Measurements from ENCODE around the gene PPIG.

Gene PPIG

DNA sequence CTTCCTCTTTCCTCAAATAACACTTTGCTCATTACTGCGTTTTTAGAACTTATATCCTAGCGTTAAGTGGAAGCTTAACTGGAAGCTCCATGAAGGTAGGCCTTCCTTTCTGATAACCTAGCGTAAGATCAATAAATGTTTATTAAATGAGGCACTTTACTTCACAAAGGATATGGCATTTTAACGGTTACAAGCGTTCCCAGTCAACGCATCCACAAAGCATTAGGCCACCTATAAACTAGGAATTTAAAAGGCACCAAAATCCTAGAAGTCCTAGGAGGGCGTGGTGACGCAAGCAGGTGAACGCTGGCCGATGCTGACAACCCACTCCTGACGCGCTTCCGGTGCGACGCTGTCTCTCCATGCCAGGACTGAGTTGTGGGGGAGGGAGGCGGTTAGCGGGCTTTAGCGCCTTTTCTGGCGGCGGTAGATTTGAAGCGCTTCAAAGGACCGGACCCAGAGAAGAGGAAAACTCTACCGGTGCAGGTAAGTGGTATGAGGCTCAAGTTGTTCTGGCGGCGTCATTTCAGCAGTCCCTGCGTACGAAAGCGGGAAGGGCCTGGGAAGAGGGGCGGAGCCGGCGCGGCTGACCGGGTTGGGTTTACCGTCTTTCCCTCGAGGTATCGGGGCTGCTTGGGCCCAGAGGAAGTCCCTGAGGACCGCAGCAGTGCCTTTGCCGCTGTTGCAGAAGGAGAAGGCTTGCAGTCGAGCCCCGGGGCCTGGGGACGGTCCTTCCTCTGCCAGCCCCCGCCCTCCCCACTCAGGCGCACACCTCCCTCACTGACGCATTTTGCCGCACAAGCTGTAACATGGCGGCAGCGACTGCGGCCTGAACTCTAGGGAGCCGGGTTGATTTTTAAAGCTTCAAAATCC lies at the start of gene PPIG (continued):
- TF ChIP-seq ZNF561 (tag by site-specific recombination; IDR thresholded peaks at IDR 0.05; ENCODE audit: borderline replicate concordance) (no peak), ZNF404 (tag by site-specific recombination; IDR thresholded peaks at IDR 0.05) (no peak), ZNF701 (tag by site-specific recombination; IDR thresholded peaks at IDR 0.05) (no peak), ZNF140 (tag by site-specific recombination; IDR thresholded peaks at IDR 0.05) (no peak), ZNF660 (tag by site-specific recombination; IDR thresholded peaks at IDR 0.05) (no peak), SCRT2 (tag by site-specific recombination; IDR thresholded peaks at IDR 0.05) (no peak), ZBTB1 (tag by site-specific recombination; IDR thresholded peaks at IDR 0.05) (no peak), ZNF600 (tag by site-specific recombination; IDR thresholded peaks at IDR 0.05) (peak; percentile 61; the same call in 1 of the 2 replicates), KLF9 (tag by site-specific recombination; IDR thresholded peaks at IDR 0.05; ENCODE audit: low read depth) (peak; percentile 88), ZNF292 (tag by site-specific recombination; IDR thresholded peaks at IDR 0.05; ENCODE audit: borderline replicate concordance, low read depth) (no peak), ZNF157 (tag by site-specific recombination; IDR thresholded peaks at IDR 0.05) (no peak), ZNF266 (tag by site-specific recombination; IDR thresholded peaks at IDR 0.05; ENCODE audit: low read depth) (no peak), BCL11A (tag by site-specific recombination; IDR thresholded peaks at IDR 0.05; ENCODE audit: low read depth) (no peak), ZXDB (tag by site-specific recombination; IDR thresholded peaks at IDR 0.05) (peak; percentile 91), ZNF121 (tag by site-specific recombination; IDR thresholded peaks at IDR 0.05) (no peak), ZBTB20 (tag by site-specific recombination; IDR thresholded peaks at IDR 0.05) (peak; percentile 42; the same call in 1 of the 2 replicates), KLF7 (tag by site-specific recombination; IDR thresholded peaks at IDR 0.05; ENCODE audit: borderline replicate concordance) (peak; percentile 55; the same call in 1 of the 2 replicates), ZIC2 (tag by site-specific recombination; IDR thresholded peaks at IDR 0.05) (no peak), ZNF530 (tag by site-specific recombination; IDR thresholded peaks at IDR 0.05; ENCODE audit: low read depth) (no peak), ZNF596 (tag by site-specific recombination; IDR thresholded peaks at IDR 0.05) (no peak), ZNF610 (tag by site-specific recombination; IDR thresholded peaks at IDR 0.05; ENCODE audit: borderline replicate concordance) (no peak), ZFP3 (tag by site-specific recombination; IDR thresholded peaks at IDR 0.05; ENCODE audit: low read depth) (no peak), REPIN1 (tag by site-specific recombination; IDR thresholded peaks at IDR 0.05; ENCODE audit: low read depth) (0 out of 2 replicates have a peak, but pooled peaks have one; percentile 27), ZNF560 (tag by site-specific recombination; IDR thresholded peaks at IDR 0.05; ENCODE audit: borderline replicate concordance) (no peak), ZNF211 (tag by site-specific recombination; IDR thresholded peaks at IDR 0.05; ENCODE audit: low read depth) (no peak), ZNF223 (tag by site-specific recombination; IDR thresholded peaks at IDR 0.05) (no peak), ZNF791 (tag by site-specific recombination; IDR thresholded peaks at IDR 0.05) (no peak), ZNF777 (tag by site-specific recombination; IDR thresholded peaks at IDR 0.05; ENCODE audit: borderline replicate concordance) (no peak)
- TF ChIP-seq, protein P1, sequence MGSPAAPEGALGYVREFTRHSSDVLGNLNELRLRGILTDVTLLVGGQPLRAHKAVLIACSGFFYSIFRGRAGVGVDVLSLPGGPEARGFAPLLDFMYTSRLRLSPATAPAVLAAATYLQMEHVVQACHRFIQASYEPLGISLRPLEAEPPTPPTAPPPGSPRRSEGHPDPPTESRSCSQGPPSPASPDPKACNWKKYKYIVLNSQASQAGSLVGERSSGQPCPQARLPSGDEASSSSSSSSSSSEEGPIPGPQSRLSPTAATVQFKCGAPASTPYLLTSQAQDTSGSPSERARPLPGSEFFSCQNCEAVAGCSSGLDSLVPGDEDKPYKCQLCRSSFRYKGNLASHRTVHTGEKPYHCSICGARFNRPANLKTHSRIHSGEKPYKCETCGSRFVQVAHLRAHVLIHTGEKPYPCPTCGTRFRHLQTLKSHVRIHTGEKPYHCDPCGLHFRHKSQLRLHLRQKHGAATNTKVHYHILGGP (tag by site-specific recombination; IDR thresholded peaks at IDR 0.05) = peak; percentile 94
- TF ChIP-seq, protein P2, sequence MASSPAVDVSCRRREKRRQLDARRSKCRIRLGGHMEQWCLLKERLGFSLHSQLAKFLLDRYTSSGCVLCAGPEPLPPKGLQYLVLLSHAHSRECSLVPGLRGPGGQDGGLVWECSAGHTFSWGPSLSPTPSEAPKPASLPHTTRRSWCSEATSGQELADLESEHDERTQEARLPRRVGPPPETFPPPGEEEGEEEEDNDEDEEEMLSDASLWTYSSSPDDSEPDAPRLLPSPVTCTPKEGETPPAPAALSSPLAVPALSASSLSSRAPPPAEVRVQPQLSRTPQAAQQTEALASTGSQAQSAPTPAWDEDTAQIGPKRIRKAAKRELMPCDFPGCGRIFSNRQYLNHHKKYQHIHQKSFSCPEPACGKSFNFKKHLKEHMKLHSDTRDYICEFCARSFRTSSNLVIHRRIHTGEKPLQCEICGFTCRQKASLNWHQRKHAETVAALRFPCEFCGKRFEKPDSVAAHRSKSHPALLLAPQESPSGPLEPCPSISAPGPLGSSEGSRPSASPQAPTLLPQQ (tag by site-specific recombination; IDR thresholded peaks at IDR 0.05) = peak; percentile 62; the same call in 1 of the 2 replicates
- TF ChIP-seq, protein P3, sequence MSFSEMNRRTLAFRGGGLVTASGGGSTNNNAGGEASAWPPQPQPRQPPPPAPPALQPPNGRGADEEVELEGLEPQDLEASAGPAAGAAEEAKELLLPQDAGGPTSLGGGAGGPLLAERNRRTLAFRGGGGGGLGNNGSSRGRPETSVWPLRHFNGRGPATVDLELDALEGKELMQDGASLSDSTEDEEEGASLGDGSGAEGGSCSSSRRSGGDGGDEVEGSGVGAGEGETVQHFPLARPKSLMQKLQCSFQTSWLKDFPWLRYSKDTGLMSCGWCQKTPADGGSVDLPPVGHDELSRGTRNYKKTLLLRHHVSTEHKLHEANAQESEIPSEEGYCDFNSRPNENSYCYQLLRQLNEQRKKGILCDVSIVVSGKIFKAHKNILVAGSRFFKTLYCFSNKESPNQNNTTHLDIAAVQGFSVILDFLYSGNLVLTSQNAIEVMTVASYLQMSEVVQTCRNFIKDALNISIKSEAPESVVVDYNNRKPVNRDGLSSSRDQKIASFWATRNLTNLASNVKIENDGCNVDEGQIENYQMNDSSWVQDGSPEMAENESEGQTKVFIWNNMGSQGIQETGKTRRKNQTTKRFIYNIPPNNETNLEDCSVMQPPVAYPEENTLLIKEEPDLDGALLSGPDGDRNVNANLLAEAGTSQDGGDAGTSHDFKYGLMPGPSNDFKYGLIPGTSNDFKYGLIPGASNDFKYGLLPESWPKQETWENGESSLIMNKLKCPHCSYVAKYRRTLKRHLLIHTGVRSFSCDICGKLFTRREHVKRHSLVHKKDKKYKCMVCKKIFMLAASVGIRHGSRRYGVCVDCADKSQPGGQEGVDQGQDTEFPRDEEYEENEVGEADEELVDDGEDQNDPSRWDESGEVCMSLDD (tag by site-specific recombination; IDR thresholded peaks at IDR 0.05) = no peak
- TF ChIP-seq, protein P4, sequence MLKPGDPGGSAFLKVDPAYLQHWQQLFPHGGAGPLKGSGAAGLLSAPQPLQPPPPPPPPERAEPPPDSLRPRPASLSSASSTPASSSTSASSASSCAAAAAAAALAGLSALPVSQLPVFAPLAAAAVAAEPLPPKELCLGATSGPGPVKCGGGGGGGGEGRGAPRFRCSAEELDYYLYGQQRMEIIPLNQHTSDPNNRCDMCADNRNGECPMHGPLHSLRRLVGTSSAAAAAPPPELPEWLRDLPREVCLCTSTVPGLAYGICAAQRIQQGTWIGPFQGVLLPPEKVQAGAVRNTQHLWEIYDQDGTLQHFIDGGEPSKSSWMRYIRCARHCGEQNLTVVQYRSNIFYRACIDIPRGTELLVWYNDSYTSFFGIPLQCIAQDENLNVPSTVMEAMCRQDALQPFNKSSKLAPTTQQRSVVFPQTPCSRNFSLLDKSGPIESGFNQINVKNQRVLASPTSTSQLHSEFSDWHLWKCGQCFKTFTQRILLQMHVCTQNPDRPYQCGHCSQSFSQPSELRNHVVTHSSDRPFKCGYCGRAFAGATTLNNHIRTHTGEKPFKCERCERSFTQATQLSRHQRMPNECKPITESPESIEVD (tag by site-specific recombination; IDR thresholded peaks at IDR 0.05) = no peak
- TF ChIP-seq, protein P5, sequence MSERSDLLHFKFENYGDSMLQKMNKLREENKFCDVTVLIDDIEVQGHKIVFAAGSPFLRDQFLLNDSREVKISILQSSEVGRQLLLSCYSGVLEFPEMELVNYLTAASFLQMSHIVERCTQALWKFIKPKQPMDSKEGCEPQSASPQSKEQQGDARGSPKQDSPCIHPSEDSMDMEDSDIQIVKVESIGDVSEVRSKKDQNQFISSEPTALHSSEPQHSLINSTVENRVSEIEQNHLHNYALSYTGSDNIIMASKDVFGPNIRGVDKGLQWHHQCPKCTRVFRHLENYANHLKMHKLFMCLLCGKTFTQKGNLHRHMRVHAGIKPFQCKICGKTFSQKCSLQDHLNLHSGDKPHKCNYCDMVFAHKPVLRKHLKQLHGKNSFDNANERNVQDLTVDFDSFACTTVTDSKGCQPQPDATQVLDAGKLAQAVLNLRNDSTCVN (tag by site-specific recombination; optimal IDR thresholded peaks at IDR 0.05) = peak; percentile 21

Data from HEK293 (cell line).